ENCODE measurements around the gene NXPE1.
"Not testable (repeated sequence)": the region's sequence is repeated elsewhere in the genome, so short reads cannot be mapped to it uniquely, and the experiment has no call there.

The NXPE1 gene

DNA sequence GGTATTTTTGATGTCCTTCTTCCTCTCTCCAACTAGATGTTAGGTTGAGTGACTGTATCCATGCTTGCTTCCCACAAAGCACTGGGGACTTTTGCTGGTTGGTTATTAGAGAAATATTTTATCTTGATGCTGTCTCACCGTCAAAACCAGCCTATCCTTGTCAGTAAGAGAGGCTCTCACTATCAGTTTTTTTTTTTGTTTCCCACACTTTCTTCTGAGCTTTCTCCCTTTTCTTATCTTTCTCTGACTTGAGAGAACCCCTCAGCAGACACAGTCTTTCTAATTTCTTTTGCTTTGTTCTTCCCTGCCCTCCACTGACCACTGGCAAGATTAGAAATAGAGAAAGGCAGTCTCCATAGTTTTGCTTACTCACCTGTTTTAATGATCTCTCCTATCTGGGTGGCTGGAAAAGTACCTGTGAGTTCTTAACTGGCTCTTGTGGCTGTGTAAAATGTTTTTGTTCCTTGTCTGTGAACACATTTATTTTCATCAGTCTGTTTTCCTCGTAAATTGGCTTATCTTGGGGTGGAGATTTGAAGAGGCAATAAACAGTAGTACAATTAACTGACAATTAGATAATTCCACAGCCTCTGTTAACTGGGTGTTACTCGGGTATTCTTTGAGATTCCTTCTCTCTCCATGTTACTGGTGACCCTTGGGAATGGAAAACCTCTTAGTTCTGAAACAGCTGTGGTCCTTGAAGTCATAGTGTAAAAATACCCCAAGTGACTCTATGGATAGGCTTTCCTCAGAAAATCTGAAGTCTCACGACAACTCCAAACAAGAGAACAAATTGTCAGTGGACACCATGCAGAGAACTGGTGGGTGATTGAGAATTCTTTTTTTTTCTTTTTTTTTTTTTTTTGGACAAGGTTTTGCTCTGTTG lies at the start of gene NXPE1:
Gene NXPE1 (minus strand): TSS at position 457 of the 886 bp plus-strand sequence. CDS start 8,680 bp downstream, outside the sequence.
- no peak for DNase-seq

DNA sequence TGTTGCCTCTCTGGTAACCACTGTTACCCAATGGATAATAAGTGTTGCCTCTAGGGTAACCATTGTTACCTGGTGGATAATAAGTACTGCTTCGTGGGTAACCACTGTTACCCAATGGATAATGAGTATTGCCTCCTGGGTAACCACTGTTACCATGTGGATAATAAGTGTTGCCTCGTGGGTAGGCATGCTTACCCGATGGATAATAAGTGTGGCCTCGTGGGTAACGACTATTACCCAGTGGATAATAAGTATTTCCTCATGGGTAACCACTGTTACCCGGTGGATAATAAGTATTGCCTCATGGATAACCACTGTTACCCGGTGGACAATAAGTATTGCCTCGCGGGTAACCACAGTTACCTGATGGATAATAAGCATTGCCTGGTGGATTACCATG lies 49.7 kb upstream of the NXPE1 start:
- DNase-seq: no peak

DNA sequence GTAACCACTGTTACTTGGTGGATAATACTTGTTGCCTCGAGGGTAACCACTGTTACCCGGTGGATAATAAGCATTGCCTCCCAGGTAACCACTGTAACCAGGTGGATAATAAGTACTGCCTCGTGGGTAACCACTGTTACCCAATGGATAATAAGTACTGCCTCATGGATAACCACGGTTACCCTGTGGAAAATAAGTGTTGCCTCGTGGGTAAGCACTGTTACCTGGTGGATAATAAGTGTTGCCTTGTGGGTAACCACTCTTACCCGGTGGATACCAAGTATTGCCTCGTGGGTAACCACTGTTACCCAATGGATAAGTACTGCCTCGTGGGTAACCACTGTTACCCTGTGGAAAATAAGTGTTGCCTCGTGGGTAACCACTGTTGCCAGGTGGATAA lies 48.9 kb upstream of the NXPE1 start:
- DNase-seq: not testable (repeated sequence)

DNA sequence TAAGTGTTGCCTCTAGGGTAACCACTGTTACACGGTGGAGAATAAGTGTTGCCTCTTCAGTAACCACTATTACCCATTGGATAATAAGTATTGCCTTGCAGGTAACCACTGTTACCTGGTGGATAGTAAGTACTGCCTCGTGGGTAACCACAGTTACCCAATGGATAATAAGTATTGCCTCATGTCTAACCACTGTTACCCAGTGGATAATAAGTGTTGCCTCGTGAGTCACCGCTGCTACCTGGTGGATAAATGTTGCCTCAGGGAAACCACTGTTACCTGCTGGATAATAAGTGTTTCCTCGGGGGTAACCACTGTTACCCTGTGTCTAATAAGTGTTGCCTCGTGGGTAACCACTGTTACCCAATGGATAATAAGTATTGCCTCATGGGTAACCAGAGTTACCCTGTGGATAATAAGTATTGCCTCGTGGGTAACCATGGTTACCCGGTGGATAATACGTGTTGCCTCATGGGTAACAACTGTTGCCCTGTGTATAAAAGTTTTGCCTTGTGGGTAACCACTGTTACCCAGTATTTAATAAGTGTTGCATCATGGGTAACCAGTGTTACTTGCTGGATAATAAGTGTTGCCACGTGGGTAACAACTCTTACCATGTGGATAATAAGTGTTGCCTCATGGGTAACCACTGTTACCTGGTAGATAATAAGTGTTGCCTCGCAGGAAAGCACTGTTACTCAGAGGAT lies 48.2 kb upstream of the NXPE1 start:
- no peak for DNase-seq

DNA sequence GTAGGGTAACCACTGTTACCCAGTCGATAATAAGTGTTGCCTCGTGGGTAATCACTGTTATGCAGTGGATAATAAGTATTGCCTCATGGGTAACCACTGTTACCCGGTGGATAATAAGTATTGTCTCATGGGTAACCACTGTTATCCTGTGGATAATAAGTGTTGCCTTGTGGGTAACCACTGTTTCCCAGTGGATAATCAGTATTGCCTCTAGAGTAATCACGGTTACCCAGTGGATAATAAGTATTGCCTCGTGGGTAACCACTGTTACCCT lies 47.1 kb upstream of the NXPE1 start:
- not testable (repeated sequence) for DNase-seq

DNA sequence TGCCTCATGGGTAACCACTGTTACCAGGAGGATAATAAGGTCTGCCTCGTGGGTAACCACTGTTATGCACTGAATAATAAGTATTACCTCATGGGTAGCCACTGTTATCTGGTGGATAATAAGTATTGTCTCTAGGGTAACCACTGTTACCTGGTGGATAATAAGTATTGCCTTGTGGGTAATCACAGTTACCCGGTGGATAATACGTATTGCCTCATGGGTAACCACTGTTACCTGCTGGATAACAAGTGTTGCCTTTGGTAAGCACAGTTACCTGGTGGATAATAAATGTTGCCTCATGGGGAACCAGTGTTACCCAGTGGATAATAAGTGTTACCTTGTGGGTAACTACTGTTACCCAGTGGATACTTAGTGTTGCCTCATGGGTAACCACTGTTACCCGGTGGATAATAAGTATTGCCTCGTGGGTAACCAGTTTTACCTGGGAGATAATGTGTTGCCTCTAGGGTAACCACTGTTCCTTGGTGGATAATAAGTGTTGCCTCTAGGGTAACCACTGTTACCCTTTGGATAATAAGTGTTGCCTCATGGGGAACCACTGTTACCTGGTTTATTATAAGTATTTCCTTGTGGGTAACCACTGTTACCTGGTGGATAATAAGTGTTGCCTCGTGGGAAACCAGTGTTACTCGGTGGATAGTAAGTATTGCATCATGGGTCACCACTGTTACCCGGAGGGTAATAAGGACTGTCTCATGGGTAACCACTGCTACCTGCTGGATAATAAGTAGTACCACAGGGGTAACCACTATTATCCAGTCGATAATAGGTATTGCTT lies 46.5 kb upstream of the NXPE1 start:
- no peak for DNase-seq

DNA sequence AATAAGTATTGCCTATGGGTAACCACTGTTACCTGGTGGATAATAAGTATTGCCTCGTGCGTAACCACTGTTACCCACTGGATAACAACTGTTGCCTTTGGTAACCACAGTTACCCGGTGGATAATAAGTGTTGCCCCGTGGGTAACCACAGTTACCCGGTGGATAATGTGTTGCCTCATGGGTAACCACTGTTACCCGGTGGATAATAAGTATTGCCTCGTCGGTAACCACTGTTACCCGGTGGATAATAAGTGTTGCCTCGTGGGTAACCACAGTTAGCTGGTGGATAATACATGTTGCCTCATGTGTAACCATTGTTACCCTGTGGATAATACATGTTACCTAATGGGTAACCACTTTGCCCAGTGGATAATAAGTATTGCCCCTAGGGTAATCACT lies 45.7 kb upstream of the NXPE1 start:
- DNase-seq: no peak

DNA sequence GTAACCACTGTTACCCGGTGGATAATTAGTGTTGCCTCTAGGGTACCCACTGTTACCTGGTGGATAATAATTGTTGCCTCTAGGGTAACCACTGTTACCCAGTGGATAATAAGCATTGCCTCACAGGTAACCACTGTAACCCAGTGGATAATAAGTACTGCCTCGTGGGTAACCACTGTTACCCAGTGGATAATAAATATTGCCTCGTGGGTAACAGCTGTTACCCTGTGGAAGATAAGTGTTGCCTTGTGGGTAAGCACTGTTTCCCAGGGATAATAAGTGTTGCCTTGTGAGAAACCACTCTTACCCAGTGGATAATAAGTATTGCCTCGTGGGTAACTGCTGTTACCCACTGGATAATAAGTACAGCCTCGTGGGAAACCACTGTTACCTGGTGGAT lies 45.2 kb upstream of the NXPE1 start:
- DNase-seq: no peak

DNA sequence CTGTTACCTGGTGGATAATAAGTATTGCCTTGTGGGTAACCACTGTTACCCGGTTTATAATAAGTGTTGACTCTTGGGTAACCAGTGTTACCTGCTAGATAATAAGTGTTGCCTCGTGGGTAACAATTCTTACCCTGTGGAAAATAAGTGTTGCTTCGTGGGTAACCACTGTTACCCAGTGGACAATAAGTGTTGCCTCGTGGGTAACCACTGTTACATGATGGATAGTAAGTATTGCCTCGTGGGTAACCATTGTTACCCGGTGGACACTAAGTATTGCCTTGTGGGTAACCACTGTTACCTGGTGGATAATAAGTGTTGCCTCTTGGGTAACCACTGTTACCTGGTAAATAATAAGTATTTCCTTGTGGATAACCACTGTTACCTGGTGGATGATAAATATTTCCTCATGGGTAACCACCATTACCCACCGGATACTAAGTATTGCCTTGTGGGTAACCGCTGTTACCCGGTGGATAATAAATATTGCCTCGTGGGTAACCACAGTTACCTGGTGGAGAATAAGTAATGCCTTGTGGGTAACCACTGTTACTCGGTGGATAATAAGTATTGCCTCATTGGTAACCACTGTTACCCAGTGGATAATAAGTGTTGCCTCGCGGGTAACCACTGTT lies 44.6 kb upstream of the NXPE1 start:
- DNase-seq: no peak

DNA sequence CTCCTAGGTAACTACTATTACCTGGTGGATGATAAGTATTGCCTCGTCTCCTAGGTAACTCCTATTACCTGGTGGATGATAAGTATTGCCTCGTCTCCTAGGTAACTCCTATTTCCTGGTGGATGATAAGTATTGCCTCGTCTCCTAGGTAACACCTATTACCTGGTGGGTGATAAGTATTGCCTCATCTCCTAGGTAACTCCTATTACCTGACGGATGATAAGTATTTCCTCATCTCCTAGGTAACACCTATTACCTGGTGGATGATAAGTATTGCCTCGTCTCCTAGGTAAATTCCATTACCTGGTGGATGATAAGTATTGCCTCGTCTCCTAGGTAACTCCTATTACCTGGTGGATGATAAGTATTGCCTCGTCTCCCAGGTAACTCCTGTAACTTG lies 43.5 kb upstream of the NXPE1 start:
- not testable (repeated sequence) for DNase-seq

DNA sequence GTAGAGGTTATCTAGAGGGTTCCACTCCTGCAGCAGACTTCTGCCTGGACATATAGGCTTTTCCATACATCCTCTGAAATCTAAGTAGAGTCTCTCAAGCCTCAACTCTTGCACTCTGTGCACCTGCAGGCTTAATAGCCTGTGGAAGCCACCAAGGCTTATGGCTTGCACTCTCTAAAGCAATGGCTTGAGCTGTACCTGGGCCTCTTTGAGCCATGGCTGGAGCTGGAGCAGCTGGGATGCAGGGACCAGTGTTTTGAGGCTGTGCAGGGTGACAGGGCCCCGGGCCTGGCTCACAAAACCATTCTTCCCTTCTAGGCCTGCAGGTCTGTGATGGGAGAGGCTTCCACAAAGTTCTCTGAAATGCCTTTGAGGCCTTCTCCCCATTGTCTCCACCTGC lies 38.8 kb upstream of the NXPE1 start:
- no peak for DNase-seq

DNA sequence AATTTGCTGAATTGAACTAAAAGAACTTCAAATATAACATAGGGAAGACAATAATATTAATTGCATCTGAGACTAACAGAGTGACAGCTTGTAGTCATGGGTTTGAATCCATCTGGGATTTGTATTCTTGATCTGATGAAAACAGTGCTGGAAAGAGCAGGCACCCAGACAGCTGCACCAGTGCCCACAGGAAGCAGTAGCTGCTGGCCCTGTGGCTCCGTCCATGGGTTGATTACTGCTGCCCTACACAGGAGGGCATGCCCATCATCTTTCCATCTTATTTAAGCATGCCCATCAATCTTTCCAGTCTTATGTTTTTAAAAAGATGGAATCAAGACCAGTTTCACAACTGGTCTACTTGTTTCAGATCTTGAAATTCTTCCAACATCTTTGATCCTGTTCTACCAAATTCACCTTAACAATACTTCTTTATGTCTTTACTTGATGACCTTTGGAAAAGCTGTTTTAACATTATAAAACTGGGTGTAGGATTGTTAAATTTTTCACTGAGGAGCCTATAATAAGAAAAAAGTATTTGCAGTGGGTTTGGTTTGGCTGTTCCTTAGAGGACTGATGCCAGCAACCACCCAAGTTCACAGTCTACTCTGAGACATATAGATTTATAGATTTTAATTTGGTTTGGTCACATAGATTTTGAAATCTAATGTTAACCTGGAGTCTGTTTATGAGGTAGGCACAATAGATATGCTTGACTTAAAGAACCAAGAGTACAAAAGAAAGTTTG lies 36.7 kb upstream of the NXPE1 start:
- DNase-seq: no peak

DNA sequence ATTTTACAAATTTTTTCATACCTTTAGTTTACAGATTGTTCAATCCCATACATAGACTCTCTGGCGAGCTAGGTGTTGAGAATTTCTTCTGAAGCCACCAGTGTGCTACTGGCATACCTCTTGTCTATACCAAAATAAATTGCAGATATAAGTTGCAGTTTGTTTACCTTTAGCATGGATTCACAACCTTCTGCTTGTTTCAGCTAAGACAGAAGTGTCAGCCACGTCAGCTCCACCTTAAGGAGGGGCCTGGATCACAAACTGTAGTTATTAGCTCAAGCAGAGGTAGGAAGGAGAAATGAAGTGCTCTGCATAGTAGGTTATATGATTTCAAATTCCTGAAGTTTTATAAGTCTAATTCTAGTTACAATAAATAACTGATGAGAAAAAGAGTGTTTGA lies 35.9 kb upstream of the NXPE1 start, which contains the start of gene NXPE4:
Gene NXPE4 (minus strand): TSS at position 216 of the 400 bp plus-strand sequence. CDS start 1,027 bp downstream, outside the sequence.
- DNase-seq: no peak

DNA sequence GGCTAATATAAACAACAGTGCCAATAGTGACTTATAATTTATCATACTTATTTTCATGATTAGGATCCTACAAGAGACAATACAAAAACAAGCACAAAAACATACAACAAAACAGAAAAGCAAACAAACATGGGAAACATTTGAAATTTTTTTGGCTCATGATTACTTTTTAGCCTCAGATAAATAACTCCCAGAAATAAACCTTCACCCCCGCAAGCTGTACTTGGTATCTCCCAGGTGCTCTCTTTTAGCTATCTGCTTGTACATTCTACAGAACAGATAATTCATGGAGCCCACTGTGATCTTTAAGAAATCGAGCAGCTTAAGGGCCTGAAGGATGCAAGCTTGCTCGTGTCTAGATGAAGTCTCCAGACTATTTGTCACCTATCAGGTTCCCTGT lies 35.0 kb upstream of the NXPE1 start:
- DNase-seq: no peak

DNA sequence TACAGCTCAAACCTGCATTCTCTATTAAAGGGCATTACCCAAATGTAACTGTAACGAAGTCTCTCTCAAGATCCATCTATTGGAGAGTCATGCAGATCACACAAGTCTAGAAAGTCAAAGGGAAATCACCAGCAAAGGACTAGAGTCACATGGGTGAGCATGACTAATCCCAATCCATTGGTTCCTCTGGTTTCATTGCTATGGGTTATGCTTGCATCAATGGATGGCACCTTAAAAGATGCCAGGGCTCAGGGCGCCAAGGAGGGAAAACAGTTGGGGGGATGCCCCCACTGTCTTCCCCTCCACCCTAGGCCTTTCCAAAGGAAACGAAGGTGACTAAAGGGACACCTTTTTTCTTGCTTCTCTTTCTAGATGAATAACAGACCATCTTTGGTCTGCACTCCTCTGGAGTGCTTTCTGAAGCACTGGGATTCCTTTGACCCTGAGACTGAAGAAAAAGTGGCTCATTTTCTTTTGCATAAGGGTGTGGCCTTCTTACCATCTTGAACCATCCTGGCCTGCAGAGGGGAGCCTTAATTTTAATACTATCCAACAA lies 27.8 kb upstream of the NXPE1 start:
- no peak for DNase-seq

DNA sequence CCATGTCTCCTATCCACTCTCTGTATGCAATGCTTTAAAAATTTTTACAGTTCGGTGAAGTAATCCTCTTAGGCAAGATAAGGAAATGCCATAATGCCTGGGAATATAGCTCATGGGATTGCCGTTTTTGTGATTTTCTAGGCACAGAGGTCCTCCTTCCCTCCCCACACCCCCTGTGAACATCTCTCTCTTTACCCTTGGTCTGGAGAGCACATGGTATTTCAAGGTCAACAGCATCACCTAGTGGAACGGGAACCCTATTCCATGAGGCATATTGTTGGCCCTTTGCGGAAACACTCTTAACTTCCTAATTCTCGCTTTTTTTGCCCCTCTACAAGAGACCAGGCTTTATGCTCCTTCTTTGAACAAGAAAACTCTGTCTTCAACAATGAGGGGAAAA lies 27.1 kb upstream of the NXPE1 start:
- no peak for DNase-seq

DNA sequence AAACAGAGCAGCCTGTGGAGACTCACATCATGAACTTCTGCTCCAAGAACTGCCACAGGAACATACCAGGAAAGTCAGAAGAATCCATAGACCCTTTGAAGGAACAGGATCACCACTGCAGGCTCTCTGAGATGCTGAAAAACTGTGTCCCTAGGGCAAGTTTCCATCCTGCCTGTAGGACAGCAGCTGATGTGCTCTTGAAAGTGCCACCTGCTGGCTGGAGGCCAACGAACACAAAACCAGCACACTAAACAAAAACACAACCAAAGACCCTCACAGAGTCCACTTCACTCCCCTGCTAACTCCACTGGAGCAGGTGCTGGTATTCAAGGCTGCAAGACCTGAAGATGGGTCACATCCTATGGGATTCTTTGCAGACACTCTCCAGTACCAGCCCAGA lies 12.0 kb upstream of the NXPE1 start:
- DNase-seq: no peak

DNA sequence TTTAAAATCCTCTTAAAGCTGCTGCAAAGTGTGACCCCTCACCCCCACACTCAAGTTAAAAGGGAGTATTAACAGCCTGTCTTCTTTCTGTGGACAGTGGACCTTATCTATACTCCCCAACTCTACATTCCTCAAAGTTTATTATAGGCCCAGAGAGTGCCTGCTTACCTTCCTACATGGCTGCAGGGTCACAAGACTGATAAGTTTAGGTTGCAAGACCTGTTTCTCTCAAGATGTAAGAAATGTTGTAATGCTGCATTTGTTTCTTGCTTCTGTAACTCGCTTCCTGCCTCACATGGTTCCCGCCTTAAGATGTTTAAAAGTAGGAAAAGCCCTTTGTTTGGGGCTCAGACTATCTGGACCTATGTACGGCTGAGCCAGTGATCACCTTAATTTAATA lies 10.1 kb upstream of the NXPE1 start:
- DNase-seq: no peak

DNA sequence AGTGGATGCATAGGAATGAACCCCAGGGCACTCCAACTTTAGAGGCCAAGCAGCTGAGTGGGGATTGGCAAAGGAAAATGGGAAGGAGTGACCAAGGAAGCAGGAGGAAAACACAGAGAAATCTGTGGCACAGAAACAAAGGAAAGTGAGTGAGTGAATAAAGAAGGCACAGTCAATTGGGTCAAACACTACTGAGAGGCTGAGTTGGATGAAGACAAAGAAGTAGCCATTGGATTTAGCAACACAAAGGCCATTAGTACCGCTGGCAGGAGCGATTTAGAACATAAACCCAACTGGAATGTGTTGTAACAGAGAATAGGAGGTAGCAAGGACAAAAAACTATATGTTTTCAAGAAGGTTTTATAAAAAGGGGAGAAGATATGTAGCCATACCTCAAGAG lies 6.6 kb upstream of the NXPE1 start:
- no peak for DNase-seq

DNA sequence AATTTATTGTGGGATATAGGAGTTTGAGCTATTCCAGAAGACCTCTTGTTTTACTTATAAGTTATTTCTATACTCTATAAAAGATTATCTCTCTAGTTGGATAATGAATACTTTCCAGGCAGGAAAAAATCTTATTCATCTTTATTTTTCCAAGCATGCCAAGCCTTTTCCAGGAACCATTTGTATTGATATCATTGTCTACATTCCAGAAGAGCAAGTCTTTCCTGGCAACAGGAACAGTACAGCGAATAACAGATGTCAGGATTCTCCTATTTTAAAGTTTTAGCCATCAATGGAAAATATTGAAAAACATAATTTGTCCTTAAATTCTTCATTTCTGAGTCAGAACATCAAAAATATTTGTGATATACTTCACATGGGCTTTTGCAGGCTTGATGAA lies 5.2 kb upstream of the NXPE1 start:
- no peak for DNase-seq

DNA sequence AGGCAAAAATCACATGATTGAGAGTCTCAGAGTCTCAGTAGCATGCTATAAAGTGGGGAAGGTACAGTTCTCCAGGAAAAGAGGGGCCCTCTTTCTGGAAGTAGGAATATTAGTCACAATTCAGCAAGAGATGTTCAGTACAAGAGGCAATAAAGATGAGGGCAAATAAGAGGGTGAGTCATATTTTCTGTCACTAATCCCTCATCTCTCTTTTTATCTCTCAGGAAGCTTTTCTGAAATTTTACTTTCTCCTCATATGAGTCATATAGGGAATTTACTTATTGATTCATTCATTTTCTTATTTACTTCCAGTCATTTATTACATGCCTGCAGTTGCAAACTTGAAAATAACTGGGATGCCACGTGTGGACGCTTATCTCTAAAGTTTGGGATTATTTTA lies 3.4 kb upstream of the NXPE1 start:
- DNase-seq: no peak
